HG02973 (cell line): ENCODE data around the gene ABHD2.
"Not testable (repeated sequence)": the region's sequence is repeated elsewhere in the genome, so short reads cannot be mapped to it uniquely, and the experiment has no call there.

Experiments
- ATAC-seq: cut with Tn5 transposase; IDR thresholded peaks from one replicate; pipeline ENCODE4 v1.9.1; 2021; ENCODE audit warnings: moderate library complexity; ENCODE audit not compliant: unreplicated experiment

The ABHD2 gene

GRCh38 chr15:89074402-89075012, 13.7 kb upstream of the ABHD2 start:
- ATAC-seq = no peak

- ATAC-seq = no peak
These were observed 13.1 kb upstream of the ABHD2 start for GRCh38 chr15:89075101-89075640.

- no peak for ATAC-seq
These were observed 12.4 kb upstream of the ABHD2 start for GRCh38 chr15:89075846-89076245.

GRCh38 chr15:89077750-89078149, 10.5 kb upstream of the ABHD2 start:
- ATAC-seq = no peak

GRCh38 chr15:89078851-89079810, 9.1 kb upstream of the ABHD2 start:
- no peak for ATAC-seq

GRCh38 chr15:89081878-89082277, 6.4 kb upstream of the ABHD2 start:
- ATAC-seq = no peak

- no peak for ATAC-seq
These were observed 5.0 kb upstream of the ABHD2 start for GRCh38 chr15:89083246-89083645.

- ATAC-seq = no peak
These were observed 2.8 kb upstream of the ABHD2 start for GRCh38 chr15:89085289-89085926.

- ATAC-seq = not testable (repeated sequence)
These were observed 2.3 kb upstream of the ABHD2 start for GRCh38 chr15:89085933-89086332.

- not testable (repeated sequence) for ATAC-seq
These were observed 1.9 kb upstream of the ABHD2 start for GRCh38 chr15:89086390-89086789.

GRCh38 chr15:89087161-89087829, 961 bp upstream of the ABHD2 start:
- ATAC-seq = no peak

GRCh38 chr15:89088605-89089315, 504 bp downstream of the ABHD2 start:
- peak; percentile 1 for ATAC-seq

GRCh38 chr15:89089316-89090230, 1.3 kb downstream of the ABHD2 start:
- ATAC-seq = no peak

GRCh38 chr15:89090791-89091626, 2.8 kb downstream of the ABHD2 start:
- ATAC-seq = no peak

- no peak for ATAC-seq
These were observed 3.5 kb downstream of the ABHD2 start for GRCh38 chr15:89091627-89092220.

GRCh38 chr15:89093509-89093908, 5.3 kb downstream of the ABHD2 start:
- ATAC-seq = no peak

GRCh38 chr15:89095073-89095472, 6.8 kb downstream of the ABHD2 start:
- no peak for ATAC-seq

GRCh38 chr15:89095556-89095955, 7.3 kb downstream of the ABHD2 start:
- no peak for ATAC-seq
